HG03565 (cell line): ENCODE results near the gene OTOR.
A peak's percentile ranks its signal among the peaks of the same experiment; 100 is the strongest.

Experiments used
- ATAC-seq: cut with Tn5 transposase; IDR thresholded peaks from one replicate; pipeline ENCODE4 v1.9.1; 2021; ENCODE audit warnings: mild to moderate bottlenecking, moderate library complexity; ENCODE audit not compliant: unreplicated experiment

The OTOR gene

GRCh38 chr20:16747291-16747811 is 807 bp upstream of the OTOR start:
- ATAC-seq: no peak

- ATAC-seq: no peak
These were observed 1.4 kb downstream of the OTOR start for GRCh38 chr20:16749573-16749972.

- ATAC-seq: no peak
These were observed 3.9 kb downstream of the OTOR start for GRCh38 chr20:16752082-16752481.

GRCh38 chr20:16752901-16753300 is 4.7 kb downstream of the OTOR start:
- no peak for ATAC-seq

GRCh38 chr20:16758454-16759180 is 10.5 kb downstream of the OTOR start:
- ATAC-seq: peak; percentile 66

GRCh38 chr20:16759181-16759563 is 11.0 kb downstream of the OTOR start:
- ATAC-seq: no peak

GRCh38 chr20:16760431-16761304 is 12.5 kb downstream of the OTOR start:
- ATAC-seq: no peak

GRCh38 chr20:16761305-16761829 is 13.2 kb downstream of the OTOR start:
- peak; percentile 67 for ATAC-seq

GRCh38 chr20:16764560-16764959 is 16.4 kb downstream of the OTOR start:
- no peak for ATAC-seq

GRCh38 chr20:16771213-16771612 is 23.1 kb downstream of the OTOR start:
- no peak for ATAC-seq

GRCh38 chr20:16775961-16776360 is 27.8 kb downstream of the OTOR start:
- no peak for ATAC-seq

GRCh38 chr20:16777126-16777525 is 29.0 kb downstream of the OTOR start:
- no peak for ATAC-seq

GRCh38 chr20:16778159-16778558 is 30.0 kb downstream of the OTOR start:
- ATAC-seq: no peak

- no peak for ATAC-seq
These were observed 33.3 kb downstream of the OTOR start for GRCh38 chr20:16781496-16781895.

- ATAC-seq: no peak
These were observed 37.1 kb downstream of the OTOR start for GRCh38 chr20:16785226-16785625.
